Panc1 (cell line): ENCODE data around the gene NMT1. TPM values are rescaled to one million over a fixed set of nuclear protein-coding genes. Genes with fewer than 3 reads are reported as not detected.

Source experiments
- ATAC-seq: fragments of 200-7000 bp; cut with Tn5 transposase; 2 replicates; pipeline ENCODE4 v1.9.1; 2020; ENCODE audit warnings: mild to moderate bottlenecking, moderate library complexity
- BruUV-seq: library from RNA; stranded (reverse); fragments of 400-500 nt; replicated peaks from 2 replicates; lab custom pipeline; 2021; lab: Mats Ljungman, UMichigan
- CTCF ChIA-PET: fragments of 300-600 bp; sonication (Branson Sonifier 250); formaldehyde crosslinking; loops from one replicate; lab custom pipeline; 2022; ENCODE audit warnings: antibody characterized with exemption; lab: Charles Lee
- POLR2A ChIA-PET: fragments of 300-600 bp; sonication (Branson Sonifier 250); formaldehyde crosslinking; loops from one replicate; lab custom pipeline; 2022; ENCODE audit warnings: antibody characterized with exemption; lab: Charles Lee
- DNase-seq: peaks from one replicate; pipeline ENCODE4 v3.0.0-alpha.2; 2010; ENCODE audit warnings: low read depth, low spot score
- H3K27ac ChIP-seq: 2 replicates; pipeline ENCODE4 v1.5.1; 2011; ENCODE audit warnings: mild to moderate bottlenecking, low read length, inconsistent platforms
- H3K27me3 ChIP-seq: fragments of 200-500 bp; sonication (Bioruptor generic); 2 replicates; pipeline ENCODE4 v1.6.0; 2014; ENCODE audit warnings: low read length, inconsistent platforms; ENCODE audit not compliant: control insufficient read depth, insufficient read depth
- H3K36me3 ChIP-seq: fragments of 200-500 bp; sonication (Bioruptor generic); 2 replicates; pipeline ENCODE4 v1.5.1; 2014; ENCODE audit warnings: inconsistent platforms, mild to moderate bottlenecking, low read length, moderate library complexity; ENCODE audit not compliant: control insufficient read depth, insufficient read depth
- H3K4me1 ChIP-seq: 2 replicates; pipeline ENCODE4 v1.5.1; 2011; ENCODE audit warnings: inconsistent platforms, mild to moderate bottlenecking, low read length, moderate library complexity; ENCODE audit not compliant: control insufficient read depth, insufficient read depth
- H3K4me3 ChIP-seq, 2 experiments: 2 replicates each; pipeline ENCODE4 v1.5.1; 2011 to 2012; ENCODE audit warnings: low read depth in 2 of 2, low read length in 2 of 2, mild to moderate bottlenecking in 2 of 2, inconsistent platforms in 1 of 2, moderate library complexity in 1 of 2
- H3K9me3 ChIP-seq: fragments of 200-500 bp; sonication (Bioruptor generic); 2 replicates; pipeline ENCODE4 v1.5.1; 2014; ENCODE audit warnings: low read depth, mild to moderate bottlenecking, inconsistent platforms, low read length, moderate library complexity; ENCODE audit not compliant: control insufficient read depth, insufficient read depth
- POLR2AphosphoS5 ChIP-seq: IDR thresholded peaks from 2 replicates; pipeline ENCODE4 v1.6.1; 2012; ENCODE audit warnings: mild to moderate bottlenecking, low read depth, low read length, moderate library complexity
- REST ChIP-seq, 2 experiments: IDR thresholded peaks; 2 replicates each; pipeline ENCODE4 v1.6.1; 2011 to 2012; ENCODE audit warnings: low read depth in 2 of 2, control low read depth in 1 of 2, low read length in 1 of 2, mild to moderate bottlenecking in 1 of 2, moderate library complexity in 1 of 2; ENCODE audit not compliant: insufficient read depth in 1 of 2
- SIN3A ChIP-seq: IDR thresholded peaks from 2 replicates; pipeline ENCODE4 v1.6.1; 2012; ENCODE audit warnings: low read depth, mild to moderate bottlenecking, low read length, moderate library complexity, borderline replicate concordance; ENCODE audit not compliant: insufficient read depth
- TCF7L2 ChIP-seq: IDR thresholded peaks from 2 replicates; pipeline ENCODE4 v1.6.1; 2011; ENCODE audit warnings: mild to moderate bottlenecking, low read depth, low read length, inconsistent platforms
- in situ Hi-C: cut with HindIII; loops from 2 replicates; pipeline ENCODE4 v1.10.0; 2016; ENCODE audit warnings: low sequenced_read_pairs, low pct_unique_long_range_greater_than_20kb
- intact Hi-C: fragments of 100-400 bp; cut with micrococcal nuclease; formaldehyde crosslinking; loops from one replicate; pipeline ENCODE4 v1.10.0; 2022; ENCODE audit not compliant: unreplicated experiment
- total RNA-seq: library from RNA; stranded (reverse); gene quantifications from one replicate; pipeline ENCODE4 v1.2.1, GENCODE V29; 2021; ENCODE audit not compliant: unreplicated experiment
- TF ChIP-seq, protein P1 (sequence below): fragments of 450-650 bp; IDR thresholded peaks from 2 replicates; pipeline ENCODE4 v1.5.1; 2017; ENCODE audit warnings: mild to moderate bottlenecking

The NMT1 gene
- total RNA-seq, 1 experiment from 2014 or later = 105 TPM

GRCh38 chr17:45131616-45132319 lies 70.7 kb downstream of the NMT1 start:
- no peak for DNase-seq
- intact Hi-C loops = no loop called here
- CTCF ChIA-PET = interaction anchor here (0.6 kb wide), 1 partner anchor 112 kb away, joined by 3 read pairs; no protein-coding TSS in a partner anchor
- BruUV-seq = no TSS peak
- TF ChIP-seq, protein P1, sequence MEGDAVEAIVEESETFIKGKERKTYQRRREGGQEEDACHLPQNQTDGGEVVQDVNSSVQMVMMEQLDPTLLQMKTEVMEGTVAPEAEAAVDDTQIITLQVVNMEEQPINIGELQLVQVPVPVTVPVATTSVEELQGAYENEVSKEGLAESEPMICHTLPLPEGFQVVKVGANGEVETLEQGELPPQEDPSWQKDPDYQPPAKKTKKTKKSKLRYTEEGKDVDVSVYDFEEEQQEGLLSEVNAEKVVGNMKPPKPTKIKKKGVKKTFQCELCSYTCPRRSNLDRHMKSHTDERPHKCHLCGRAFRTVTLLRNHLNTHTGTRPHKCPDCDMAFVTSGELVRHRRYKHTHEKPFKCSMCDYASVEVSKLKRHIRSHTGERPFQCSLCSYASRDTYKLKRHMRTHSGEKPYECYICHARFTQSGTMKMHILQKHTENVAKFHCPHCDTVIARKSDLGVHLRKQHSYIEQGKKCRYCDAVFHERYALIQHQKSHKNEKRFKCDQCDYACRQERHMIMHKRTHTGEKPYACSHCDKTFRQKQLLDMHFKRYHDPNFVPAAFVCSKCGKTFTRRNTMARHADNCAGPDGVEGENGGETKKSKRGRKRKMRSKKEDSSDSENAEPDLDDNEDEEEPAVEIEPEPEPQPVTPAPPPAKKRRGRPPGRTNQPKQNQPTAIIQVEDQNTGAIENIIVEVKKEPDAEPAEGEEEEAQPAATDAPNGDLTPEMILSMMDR = peak; percentile 90
- no peak for TF ChIP-seq SIN3A
- Histone ChIP-seq H3K4me1 (peaks cover 48% of the 10 kb centered on the region), H3K27me3 (no peaks in the 10 kb centered on the region), H3K4me3 (peak overlapping the region; percentile 72 to 74), H3K27ac (peak overlapping the region; percentile 83), H3K36me3 (no peaks in the 10 kb centered on the region; the same call in 1 of the 2 replicates), H3K9me3 (no peaks in the 10 kb centered on the region)
- no peak for ATAC-seq
- POLR2A ChIA-PET = no interaction called here
- in situ Hi-C loops = no loop called here

GRCh38 chr17:45132320-45132571 lies 71.1 kb downstream of the NMT1 start, which contains the start of gene PLCD3:
PLCD3 (minus strand) TSS chr17:45132515; CDS start chr17:45132410, 105 bp downstream.
- Histone ChIP-seq H3K4me1 (peaks cover 44% of the 10 kb centered on the region), H3K9me3 (no peaks in the 10 kb centered on the region), H3K4me3 (peak within 1 kb of the TSS; percentile 72 to 74), H3K27ac (peak within 1 kb of the TSS; percentile 83), H3K27me3 (no peaks in the 10 kb centered on the region), H3K36me3 (no peaks in the 10 kb centered on the region; the same call in 1 of the 2 replicates)
- no peak for TF ChIP-seq POLR2AphosphoS5
- no peak for TF ChIP-seq TCF7L2
- TF ChIP-seq, protein P1 = no peak
- TF ChIP-seq SIN3A = no peak
- no peak for TF ChIP-seq REST (IDR thresholded peaks at IDR 0.05; ENCODE audit: insufficient read depth in 1 of 2, low read depth in 2 of 2, low read length in 1 of 2)
- no TSS peak for BruUV-seq
- in situ Hi-C loops (no loop called here), intact Hi-C loops (no loop called here)
- POLR2A ChIA-PET = no interaction called here
- no peak for ATAC-seq
- DNase-seq = no peak
- CTCF ChIA-PET = interaction anchor here (0.6 to 1.1 kb wide), 2 partner anchors 23 to 65 kb away, joined by 3 read pairs; no protein-coding TSS in a partner anchor
